IPS-NIHi11 (cell line): ENCODE results near the gene RIMBP2.

Experiments used
- DNase-seq: peaks from one replicate; pipeline ENCODE4 v3.0.0; 2012; ENCODE audit warnings: mixed read lengths, low spot score

RIMBP2 gene

DNA sequence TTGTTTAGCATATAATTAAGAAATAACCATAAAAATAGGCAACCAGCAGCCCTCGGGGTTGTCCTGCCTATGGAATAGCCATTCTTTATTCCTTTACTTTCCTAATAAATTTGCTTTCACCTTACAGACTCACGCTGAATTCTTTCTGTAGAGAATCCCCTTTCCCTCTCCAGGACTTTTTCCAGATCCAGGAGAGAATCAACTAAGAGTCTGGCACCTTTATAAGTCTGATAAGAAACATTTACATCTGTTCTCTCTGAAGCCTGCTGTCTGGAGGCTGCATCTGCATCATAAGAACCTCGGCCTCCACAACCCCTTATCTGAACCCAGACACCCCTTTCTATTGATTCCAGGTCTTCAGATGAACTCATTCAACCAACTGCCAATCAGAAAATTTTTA is 32.3 kb downstream of the RIMBP2 start:
- DNase-seq = no peak

- no peak for DNase-seq
These were observed 33.0 kb downstream of the RIMBP2 start for GRCh38 chr12:130683080-130683479.

DNA sequence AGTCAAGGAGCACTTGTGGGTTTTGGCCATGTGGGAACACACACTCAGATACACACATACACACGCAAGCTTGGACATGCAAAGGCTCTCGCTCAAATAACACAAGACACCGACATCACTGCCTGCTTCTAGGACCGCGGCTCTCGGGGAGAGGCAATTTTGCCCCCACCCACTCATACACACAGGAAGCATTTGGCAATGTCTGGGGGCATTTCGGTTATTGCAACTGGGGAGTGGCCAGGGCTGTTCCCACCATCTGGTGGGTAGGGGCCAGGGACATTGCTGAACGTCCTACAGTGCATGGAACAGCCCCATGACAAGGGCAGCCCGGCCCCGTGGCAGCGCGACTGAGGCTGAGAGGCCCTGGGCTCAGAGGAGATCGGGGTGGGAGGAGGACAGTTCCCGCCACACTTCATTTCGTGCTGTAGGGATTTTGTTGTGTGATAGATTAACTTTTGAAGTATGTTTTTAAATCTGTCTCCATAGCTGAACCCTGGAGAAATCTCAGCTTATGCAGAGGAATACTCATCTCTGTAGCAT is 35.6 kb downstream of the RIMBP2 start:
- no peak for DNase-seq

DNA sequence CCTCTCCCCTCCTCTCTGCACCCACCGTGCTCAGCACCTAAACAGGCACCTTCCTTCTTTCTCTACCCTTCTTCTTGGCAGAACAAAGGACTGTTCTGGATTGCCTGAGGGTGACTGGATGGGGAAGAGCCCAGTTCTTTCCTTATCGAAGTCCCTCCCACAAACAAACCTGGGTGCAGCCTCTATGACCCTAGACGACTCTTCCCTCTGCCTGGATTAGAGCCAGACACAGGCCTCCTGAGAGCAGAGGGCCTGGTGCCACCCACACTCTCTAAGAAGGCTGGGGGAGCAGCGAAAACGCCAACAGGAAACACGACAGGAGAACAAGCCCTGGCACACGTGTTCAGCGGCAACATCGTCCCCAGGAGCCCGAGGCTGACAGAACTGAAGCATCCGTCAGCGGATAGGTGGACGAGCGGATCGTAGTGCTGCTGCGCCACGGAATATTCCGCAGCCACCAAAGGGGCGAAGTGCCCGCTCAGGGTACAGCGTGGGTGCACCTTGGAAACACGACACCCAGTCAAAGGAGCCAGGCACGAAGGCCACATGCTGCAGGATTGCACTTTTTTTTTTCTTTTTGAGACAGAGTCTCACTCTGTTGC is 38.0 kb downstream of the RIMBP2 start:
- DNase-seq = no peak

DNA sequence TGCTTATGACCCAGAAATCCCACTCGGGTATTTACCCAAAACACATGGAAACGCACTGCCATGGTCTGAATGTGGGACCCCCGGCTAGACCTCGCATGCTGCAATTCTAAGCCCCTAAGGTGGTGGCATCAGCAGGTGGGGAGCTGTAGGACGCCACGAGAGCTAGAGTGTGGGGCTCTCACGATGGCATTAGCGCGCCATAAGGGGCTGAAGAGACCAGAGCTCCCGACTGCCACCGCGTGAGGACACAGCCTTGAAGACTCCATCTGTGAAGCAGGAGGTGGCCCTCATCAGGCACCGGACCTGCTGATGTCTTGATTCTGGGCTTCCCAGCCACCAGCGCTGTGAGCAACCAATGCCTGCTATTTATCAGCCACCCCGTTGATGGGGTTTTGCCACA is 40.3 kb downstream of the RIMBP2 start:
- DNase-seq = no peak

DNA sequence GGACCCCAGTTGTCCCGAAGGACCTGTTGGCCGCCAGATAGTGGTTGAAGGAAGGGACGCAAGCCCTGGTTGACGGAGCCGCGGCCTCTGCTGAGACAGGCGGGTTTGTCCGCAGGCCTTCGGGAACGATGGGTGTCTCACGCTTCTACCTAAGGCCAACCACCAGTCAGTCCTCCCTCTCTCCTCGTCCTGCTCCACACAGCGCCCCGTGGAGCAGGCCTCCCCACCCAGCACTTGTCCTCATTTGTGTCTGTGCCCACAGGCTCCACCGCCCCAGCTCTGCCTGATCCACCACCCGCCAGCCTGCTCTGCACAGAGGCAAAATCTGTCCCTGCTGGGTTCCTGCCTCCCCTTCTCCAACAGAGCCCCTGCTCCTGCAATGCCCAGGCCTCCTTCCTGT is 41.0 kb downstream of the RIMBP2 start:
- DNase-seq = no peak

DNA sequence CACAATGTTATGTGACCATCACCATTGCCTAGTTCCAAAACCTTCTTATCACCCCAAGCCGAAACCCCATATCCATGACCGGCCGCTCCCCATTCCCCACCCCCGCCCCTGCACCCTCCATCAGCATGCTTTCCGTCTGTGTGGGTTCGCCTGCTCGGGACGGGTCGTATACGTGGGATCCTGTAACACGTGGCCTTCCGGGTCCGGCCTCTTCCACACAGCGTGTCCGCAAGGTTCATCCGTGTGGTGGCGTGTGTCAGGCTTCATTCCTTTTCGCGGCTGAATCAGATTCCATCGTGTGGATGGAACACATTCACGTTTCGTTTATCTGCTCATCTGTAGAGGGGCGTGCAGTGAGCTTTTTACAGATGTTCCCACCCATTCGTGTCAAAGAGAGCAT is 41.4 kb downstream of the RIMBP2 start:
- no peak for DNase-seq

DNA sequence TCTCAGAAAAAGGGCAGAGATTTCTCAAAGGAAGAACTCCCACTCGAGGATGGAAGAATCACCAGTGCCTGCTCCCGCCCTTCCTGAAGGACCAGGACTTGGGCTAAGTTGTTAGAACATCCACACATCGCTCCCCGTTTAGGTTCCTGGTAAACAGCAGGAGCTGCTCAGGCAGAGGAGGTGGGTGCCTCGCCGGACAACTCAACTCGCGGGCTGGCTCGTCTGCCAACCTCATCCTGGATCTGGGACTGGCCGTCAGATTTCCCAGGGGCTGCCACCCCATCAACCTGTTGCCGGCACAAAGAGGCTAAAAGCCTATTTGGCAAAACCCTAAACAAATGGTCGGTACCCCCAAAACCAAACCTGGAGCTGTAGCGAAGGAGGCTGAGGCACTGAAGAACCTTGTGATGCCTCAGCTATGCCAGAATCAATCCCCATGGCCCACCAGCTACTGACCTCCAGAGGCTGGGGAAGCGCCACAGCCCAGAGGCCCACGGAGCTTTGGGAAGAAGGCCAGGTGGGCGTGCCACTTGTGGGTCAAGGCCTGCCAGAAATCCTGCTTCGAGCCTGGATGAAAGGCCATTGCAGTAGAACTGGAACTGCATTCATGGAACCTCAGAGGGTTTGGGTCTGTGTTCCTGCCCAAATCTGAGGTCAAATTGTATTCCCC is 42.9 kb downstream of the RIMBP2 start:
- DNase-seq = no peak

GRCh38 chr12:130672089-130672820 is 43.8 kb downstream of the RIMBP2 start:
- DNase-seq = no peak

DNA sequence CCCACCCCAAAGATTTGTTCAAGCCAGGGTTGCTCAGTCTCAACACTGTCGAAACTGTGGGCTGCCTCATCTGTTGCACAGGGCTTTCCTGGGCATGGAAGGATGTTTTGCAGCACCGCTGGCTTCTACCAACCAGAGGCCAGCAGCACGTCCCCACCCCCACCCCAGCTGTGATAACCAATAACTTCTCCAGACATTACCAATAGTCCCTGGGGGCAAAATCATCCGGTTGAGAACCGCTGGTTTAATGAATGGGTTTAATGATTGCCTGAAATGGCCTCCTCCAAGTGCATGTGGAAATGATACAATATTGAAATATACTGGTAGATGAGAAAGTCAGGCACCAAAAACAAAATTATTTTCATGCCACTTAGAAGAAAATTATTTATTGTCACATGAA is 44.5 kb downstream of the RIMBP2 start:
- DNase-seq = no peak

DNA sequence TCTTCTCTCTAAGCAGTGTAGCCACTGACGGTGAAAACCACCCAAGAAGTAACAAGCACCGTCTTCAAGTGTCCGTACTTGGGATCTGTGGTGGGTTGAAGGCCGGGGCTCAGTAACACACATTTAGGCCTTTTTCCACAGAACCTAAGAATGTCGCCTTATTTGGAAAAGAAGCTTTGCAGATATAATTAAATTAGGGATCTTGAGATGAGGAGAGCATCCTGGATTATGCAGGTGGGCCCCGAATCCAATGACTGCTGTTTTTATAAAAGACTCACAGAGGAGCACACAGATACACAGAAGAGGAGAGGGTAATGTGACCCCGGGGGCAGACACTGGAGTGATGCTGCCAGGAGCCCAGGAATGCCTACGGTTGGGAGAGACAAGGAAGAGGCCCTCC is 46.3 kb downstream of the RIMBP2 start:
- DNase-seq = no peak

DNA sequence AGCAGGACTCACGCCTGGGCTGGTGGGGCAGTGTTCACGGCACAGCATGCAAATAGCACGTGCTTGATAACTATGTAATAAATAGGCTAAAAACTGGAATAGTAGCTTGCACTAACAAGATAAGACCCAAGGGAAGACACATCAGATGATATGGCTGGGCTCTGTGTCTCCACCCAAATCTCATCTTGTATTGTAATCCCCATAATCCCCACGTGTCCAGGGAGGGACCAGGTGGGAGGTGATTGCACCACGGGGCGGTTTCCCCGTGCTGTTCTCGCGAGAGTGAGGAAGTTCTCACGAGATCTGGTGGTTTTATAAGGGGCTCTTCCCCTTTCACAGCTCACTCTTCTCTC is 46.9 kb downstream of the RIMBP2 start:
- DNase-seq = no peak

DNA sequence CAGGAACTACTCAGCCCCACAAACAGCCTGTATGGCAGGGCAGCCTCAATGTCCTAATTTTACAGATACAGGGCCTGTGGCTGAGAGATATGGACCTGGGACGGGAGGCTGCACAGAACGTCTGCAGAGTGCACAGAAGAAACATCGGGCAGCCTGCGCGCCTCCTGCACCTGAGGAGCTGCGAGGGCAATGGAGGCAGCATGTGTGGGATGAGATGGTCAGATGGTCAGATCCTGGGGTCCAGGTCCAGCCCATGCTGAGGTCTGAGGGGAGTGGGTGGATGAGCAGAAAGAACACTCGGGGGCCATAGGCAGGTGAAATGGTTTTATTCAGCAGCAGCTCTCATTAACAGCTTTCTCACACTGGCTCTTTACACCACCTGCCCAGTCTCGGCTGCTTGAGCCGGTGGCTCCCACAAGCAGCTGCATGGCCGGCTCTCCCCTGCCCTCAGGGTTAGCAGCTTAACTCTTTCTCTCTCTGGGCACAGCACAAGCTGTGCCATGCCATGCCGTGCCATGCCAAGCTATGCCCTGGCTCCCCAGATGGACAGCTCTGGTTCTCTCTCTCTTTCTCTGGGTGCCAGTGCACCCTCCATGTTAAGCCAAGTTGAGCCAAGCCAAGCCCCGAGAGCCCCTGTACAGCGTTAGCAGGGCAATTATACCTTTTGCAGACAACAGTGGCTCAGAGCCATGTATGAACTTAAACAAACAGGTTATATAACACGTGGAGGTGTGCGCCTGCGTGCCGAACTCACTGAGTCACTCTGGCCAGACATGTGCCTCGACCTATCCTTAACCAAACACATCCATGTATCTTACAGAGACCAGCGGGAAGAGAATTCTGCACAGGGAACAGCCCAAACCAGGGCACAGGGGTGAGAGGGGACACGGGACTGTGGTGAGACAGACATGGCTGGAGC is 47.6 kb downstream of the RIMBP2 start:
- no peak for DNase-seq

GRCh38 chr12:130667421-130667960 is 48.6 kb downstream of the RIMBP2 start:
- DNase-seq = no peak

DNA sequence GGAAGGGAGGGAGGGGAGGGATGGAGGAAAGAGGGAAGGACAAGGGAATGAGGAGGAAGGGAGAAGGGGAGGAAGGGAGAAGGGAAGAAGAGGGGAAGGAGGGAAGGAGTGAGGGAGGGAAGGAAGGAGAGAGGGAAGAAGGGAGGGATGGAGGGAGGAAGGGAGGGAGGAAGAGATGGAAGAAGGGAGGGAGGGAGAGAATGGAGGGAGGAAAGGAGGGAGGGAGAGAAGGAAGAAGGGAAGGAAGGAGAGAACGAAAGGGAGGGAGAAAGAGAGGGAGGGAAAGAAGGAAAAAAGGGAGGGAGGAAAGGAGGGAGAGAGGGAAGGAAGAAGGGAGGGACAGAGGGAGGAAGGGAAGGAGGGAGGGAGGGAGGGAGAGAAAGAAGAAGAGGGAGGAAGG is 49.5 kb downstream of the RIMBP2 start:
- DNase-seq = no peak

DNA sequence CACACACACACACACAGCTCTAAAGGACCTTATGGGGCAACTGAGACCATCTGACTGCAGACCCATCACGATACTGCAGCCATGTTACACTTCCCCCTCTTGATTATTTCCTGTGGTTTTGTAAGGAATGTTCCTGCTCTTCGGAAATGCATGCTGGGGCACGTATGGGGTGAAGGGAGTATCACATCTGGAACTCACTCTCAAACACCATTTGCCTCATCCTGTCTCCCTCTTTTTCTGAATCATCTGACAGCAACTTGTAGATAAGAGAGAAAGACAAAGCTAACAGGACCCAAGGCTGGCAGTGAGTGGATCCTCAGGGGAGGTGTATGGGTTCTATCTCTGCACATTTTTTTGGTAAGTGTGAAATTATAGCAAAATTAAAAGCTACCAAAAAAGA is 50.3 kb downstream of the RIMBP2 start:
- DNase-seq = no peak

GRCh38 chr12:130664772-130665171 is 51.3 kb downstream of the RIMBP2 start:
- DNase-seq = no peak

DNA sequence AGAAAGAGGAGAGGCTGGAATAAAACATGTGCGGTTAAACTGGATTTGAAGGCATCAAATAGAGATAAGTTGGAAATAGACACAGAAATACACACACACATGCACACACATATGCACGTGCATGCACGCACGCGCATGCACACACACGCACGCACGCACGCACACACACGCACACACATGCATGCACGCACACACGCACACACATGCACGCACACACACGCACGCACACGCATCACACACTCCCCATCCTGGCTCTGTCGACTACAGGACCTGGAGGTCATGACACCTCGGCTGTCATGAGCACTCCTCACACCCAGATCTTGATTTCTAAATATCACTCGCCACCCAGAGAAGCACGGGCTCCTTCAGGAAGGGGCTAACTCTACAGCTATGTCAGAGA is 51.8 kb downstream of the RIMBP2 start:
- DNase-seq = no peak

DNA sequence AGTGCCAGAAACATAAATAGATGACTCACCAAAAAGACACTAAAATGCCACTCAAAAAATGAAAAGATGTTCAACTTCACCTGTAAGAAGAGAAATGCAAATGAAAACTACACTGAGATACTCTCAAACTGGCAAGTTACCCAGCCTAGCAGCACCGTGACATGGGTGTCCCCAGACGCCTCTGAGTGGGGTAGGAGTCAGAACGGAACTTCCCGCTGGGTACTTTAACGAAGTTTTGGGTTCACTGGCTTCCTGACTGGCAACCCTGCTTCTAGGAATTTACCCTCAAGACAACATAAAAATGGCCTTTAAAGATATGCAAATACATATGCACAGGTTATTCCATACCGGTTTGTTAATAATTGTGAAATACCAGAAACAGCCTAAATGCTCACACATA is 52.6 kb downstream of the RIMBP2 start:
- DNase-seq = no peak

- no peak for DNase-seq
These were observed 54.4 kb downstream of the RIMBP2 start for GRCh38 chr12:130661486-130662255.

DNA sequence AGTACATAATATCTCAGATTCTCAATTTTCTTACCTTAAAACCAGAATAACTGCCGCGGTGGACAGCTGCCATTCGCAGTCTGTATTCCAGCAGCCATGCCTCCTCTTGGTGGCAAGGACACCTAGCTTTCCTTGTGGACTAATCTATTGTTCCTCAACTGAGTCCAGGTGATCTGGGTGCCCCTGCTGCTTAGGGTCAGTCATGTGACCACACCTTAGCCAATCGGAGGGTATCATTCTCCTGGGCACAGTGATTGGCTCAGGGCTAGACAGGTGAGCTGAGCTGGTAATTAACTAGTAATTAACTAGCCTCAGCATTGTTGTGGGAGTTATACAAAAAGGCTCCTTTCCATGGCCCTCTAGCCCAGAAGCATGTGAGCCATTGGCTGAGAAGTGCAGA is 55.0 kb downstream of the RIMBP2 start:
- no peak for DNase-seq
